ENCODE results near the gene NDUFC2. TPM values are rescaled to one million over a fixed set of nuclear protein-coding genes. Genes with fewer than 3 reads are reported as not detected.

The NDUFC2 gene
- total and polyA plus RNA-seq, 2 of the 8 experiments (the other 6 are each of a cell fraction or from before 2014, with no cell fraction given), result 216 to 356 TPM

- TF ChIP-seq CHD7 (IDR thresholded peaks at IDR 0.05; ENCODE audit: insufficient replicate concordance, low read length) (no peak), YY1 (IDR thresholded peaks at IDR 0.05; ENCODE audit: low read depth, low read length) (no peak), FOSL1 (IDR thresholded peaks at IDR 0.05; ENCODE audit: insufficient read depth, low read depth, low read length) (no peak), CBX8 (IDR thresholded peaks at IDR 0.05; ENCODE audit: borderline replicate concordance, low read depth, low read length) (no peak), SIX5 (IDR thresholded peaks at IDR 0.05; ENCODE audit: low read depth, low read length) (no peak), BRCA1 (IDR thresholded peaks at IDR 0.05; ENCODE audit: low read depth, low read length) (no peak)
These were observed 49.0 kb downstream of the NDUFC2 start (continued) for GRCh38 chr11:78030429-78031325.

Measured in H1 (cell line).